H9 (cell line): ENCODE results near the gene KLHL2. TPM values are rescaled to one million over a fixed set of nuclear protein-coding genes. Genes with fewer than 3 reads are reported as not detected.
"Not testable (repeated sequence)": the region's sequence is repeated elsewhere in the genome, so short reads cannot be mapped to it uniquely, and the experiment has no call there.

Experiments used
- DNase-seq: peaks from one replicate; pipeline ENCODE4 v3.0.0-alpha.2; 2017
- H2AFZ ChIP-seq: one replicate; pipeline ENCODE4 v1.6.1; 2013; ENCODE audit warnings: mild to moderate bottlenecking, low read length, control low read depth, moderate library complexity
- H2AK5ac ChIP-seq: 2 replicates; pipeline ENCODE4 v1.6.1; 2013; ENCODE audit warnings: low read length, control low read depth, mixed read lengths; ENCODE audit not compliant: insufficient read length
- H2BK120ac ChIP-seq: one replicate; pipeline ENCODE4 v1.6.1; 2013; ENCODE audit warnings: low read depth, mild to moderate bottlenecking, low read length, control low read depth, inconsistent platforms; ENCODE audit not compliant: poor library complexity, severe bottlenecking
- H2BK12ac ChIP-seq: 2 replicates; pipeline ENCODE4 v1.6.1; 2013; ENCODE audit warnings: low read length, control low read depth, mixed read lengths, low read depth; ENCODE audit not compliant: insufficient read length
- H2BK15ac ChIP-seq: 2 replicates; pipeline ENCODE4 v1.6.1; 2013; ENCODE audit warnings: low read depth, low read length, control low read depth
- H2BK20ac ChIP-seq: one replicate; pipeline ENCODE4 v1.6.1; 2013; ENCODE audit warnings: low read depth, mild to moderate bottlenecking, low read length, control low read depth, inconsistent platforms; ENCODE audit not compliant: poor library complexity, severe bottlenecking
- H2BK5ac ChIP-seq: 2 replicates; pipeline ENCODE4 v1.6.1; 2013; ENCODE audit warnings: low read length, control low read depth, mixed read lengths; ENCODE audit not compliant: insufficient read length
- H3K14ac ChIP-seq: 2 replicates; pipeline ENCODE4 v1.6.1; 2013; ENCODE audit warnings: low read length, control low read depth; ENCODE audit not compliant: insufficient read depth
- H3K18ac ChIP-seq: 2 replicates; pipeline ENCODE4 v1.6.1; 2013; ENCODE audit warnings: low read depth, mild to moderate bottlenecking, mixed read lengths, low read length, control low read depth; ENCODE audit not compliant: insufficient read length
- H3K23ac ChIP-seq: 2 replicates; pipeline ENCODE4 v1.6.1; 2013; ENCODE audit warnings: low read length, control low read depth, mixed read lengths, low read depth; ENCODE audit not compliant: insufficient read length
- H3K23me2 ChIP-seq: 2 replicates; pipeline ENCODE4 v1.6.1; 2013; ENCODE audit warnings: low read depth, mild to moderate bottlenecking, mixed read lengths, low read length, control low read depth; ENCODE audit not compliant: insufficient read length, poor library complexity, severe bottlenecking
- H3K27ac ChIP-seq: 2 replicates; pipeline ENCODE4 v1.5.1; 2013; ENCODE audit warnings: low read length, control low read depth, mixed read lengths, low read depth; ENCODE audit not compliant: insufficient read length
- H3K27me3 ChIP-seq: 2 replicates; pipeline ENCODE4 v1.6.1; 2013; ENCODE audit warnings: low read length, control low read depth, inconsistent platforms; ENCODE audit not compliant: insufficient read depth
- H3K4ac ChIP-seq: 2 replicates; pipeline ENCODE4 v1.6.1; 2013; ENCODE audit warnings: low read depth, mild to moderate bottlenecking, control low read depth, inconsistent platforms, low read length, moderate library complexity
- H3K4me1 ChIP-seq: 2 replicates; pipeline ENCODE4 v1.6.1; 2013; ENCODE audit warnings: low read length, control low read depth, inconsistent platforms; ENCODE audit not compliant: insufficient read depth
- H3K4me2 ChIP-seq: 2 replicates; pipeline ENCODE4 v1.6.1; 2013; ENCODE audit warnings: low read length, control low read depth, mixed read lengths; ENCODE audit not compliant: insufficient read length, insufficient read depth
- H3K56ac ChIP-seq: 2 replicates; pipeline ENCODE4 v1.6.1; 2013; ENCODE audit warnings: low read depth, mild to moderate bottlenecking, mixed read lengths, low read length, control low read depth; ENCODE audit not compliant: insufficient read length
- H3K79me1 ChIP-seq: 2 replicates; pipeline ENCODE4 v1.6.1; 2013; ENCODE audit warnings: low read depth, mild to moderate bottlenecking, moderate library complexity, low read length, control low read depth, inconsistent platforms; ENCODE audit not compliant: insufficient read depth, poor library complexity, severe bottlenecking
- H3K79me2 ChIP-seq: 2 replicates; pipeline ENCODE4 v1.6.1; 2013; ENCODE audit warnings: low read length, control low read depth, inconsistent platforms; ENCODE audit not compliant: insufficient read depth
- H3K9ac ChIP-seq: 2 replicates; pipeline ENCODE4 v1.6.1; 2013; ENCODE audit warnings: low read length, control low read depth, mixed read lengths; ENCODE audit not compliant: insufficient read length; ENCODE audit errors: extremely low read depth
- H3K9me3 ChIP-seq: one replicate; pipeline ENCODE4 v1.6.1; 2013; ENCODE audit warnings: low read depth, low read length, inconsistent platforms; ENCODE audit not compliant: control insufficient read depth
- H3T11ph ChIP-seq: one replicate; pipeline ENCODE4 v1.6.1; 2013; ENCODE audit warnings: mild to moderate bottlenecking, low read length, control low read depth, inconsistent platforms
- H4K20me1 ChIP-seq: one replicate; pipeline ENCODE4 v1.6.1; 2013; ENCODE audit not compliant: control insufficient read depth, insufficient read length, insufficient read depth
- H4K5ac ChIP-seq: 2 replicates; pipeline ENCODE4 v1.6.1; 2013; ENCODE audit warnings: low read depth, mild to moderate bottlenecking, mixed read lengths, low read length, control low read depth; ENCODE audit not compliant: insufficient read length
- H4K8ac ChIP-seq: replicated peaks from 2 replicates; pipeline ENCODE4 v1.6.1; 2013; ENCODE audit warnings: low read length, control low read depth, mixed read lengths, low read depth; ENCODE audit not compliant: insufficient read length
- H4K91ac ChIP-seq: 2 replicates; pipeline ENCODE4 v1.6.1; 2013; ENCODE audit warnings: low read depth, mild to moderate bottlenecking, moderate library complexity, mixed read lengths, low read length, control low read depth; ENCODE audit not compliant: insufficient read length
- H3K27ac Mint-ChIP-seq, 3 experiments: 2 replicates in 2 of 3; 3 replicates in 1 of 3; pipeline ENCODE4 v1.8.0; 2020 to 2021; ENCODE audit warnings: mixed read lengths in 3 of 3, mild to moderate bottlenecking in 1 of 3, moderate library complexity in 1 of 3
- H3K27me3 Mint-ChIP-seq: 2 replicates; pipeline ENCODE4 v1.8.0; 2021; ENCODE audit warnings: low read depth, mild to moderate bottlenecking, moderate library complexity, mixed read lengths
- H3K36me3 Mint-ChIP-seq, 3 experiments: 2 replicates in 2 of 3; 3 replicates in 1 of 3; pipeline ENCODE4 v1.8.0; 2020 to 2021; ENCODE audit warnings: low read depth in 3 of 3, mixed read lengths in 3 of 3; ENCODE audit not compliant: insufficient read depth in 1 of 3
- H3K4me1 Mint-ChIP-seq, 2 experiments: 2 replicates each; pipeline ENCODE4 v1.8.0; 2020; ENCODE audit warnings: mixed read lengths in 2 of 2
- H3K4me3 Mint-ChIP-seq, 2 experiments: 2 replicates in 1 of 2; 3 replicates in 1 of 2; pipeline ENCODE4 v1.8.0; 2020 to 2021; ENCODE audit warnings: mild to moderate bottlenecking in 2 of 2, mixed read lengths in 2 of 2, moderate library complexity in 1 of 2
- H3K9me3 Mint-ChIP-seq, 2 experiments: 2 replicates in 1 of 2; 3 replicates in 1 of 2; pipeline ENCODE4 v1.8.0; 2020; ENCODE audit warnings: mild to moderate bottlenecking in 2 of 2, mixed read lengths in 2 of 2, moderate library complexity in 1 of 2
- WGBS: extraction: QIAGEN DNeasy Blood & Tissue Kit; methylation state at CpG from one replicate; pipeline ENCODE4 v1.1.7; 2013; ENCODE audit warnings: missing lambda C conversion rate, low lambda C conversion rate, mixed read lengths; ENCODE audit not compliant: insufficient read length; ENCODE audit errors: extremely low coverage; 5-methylcytosine and 5-hydroxymethylcytosine counted together
- total RNA-seq: library from RNA; stranded (reverse); gene quantifications from 2 replicates; pipeline ENCODE4 v1.2.1, GENCODE V29; 2021
- TF ChIP-seq, protein P1 (sequence below): fragments of 200-600 bp; sonication (generic); conservative IDR thresholded peaks from 3 replicates; pipeline ENCODE4 v1.8.0; 2021; ENCODE audit warnings: antibody characterized with exemption, mild to moderate bottlenecking

KLHL2 gene
- total RNA-seq, 1 experiment from 2014 or later, result 14.3 TPM

DNA sequence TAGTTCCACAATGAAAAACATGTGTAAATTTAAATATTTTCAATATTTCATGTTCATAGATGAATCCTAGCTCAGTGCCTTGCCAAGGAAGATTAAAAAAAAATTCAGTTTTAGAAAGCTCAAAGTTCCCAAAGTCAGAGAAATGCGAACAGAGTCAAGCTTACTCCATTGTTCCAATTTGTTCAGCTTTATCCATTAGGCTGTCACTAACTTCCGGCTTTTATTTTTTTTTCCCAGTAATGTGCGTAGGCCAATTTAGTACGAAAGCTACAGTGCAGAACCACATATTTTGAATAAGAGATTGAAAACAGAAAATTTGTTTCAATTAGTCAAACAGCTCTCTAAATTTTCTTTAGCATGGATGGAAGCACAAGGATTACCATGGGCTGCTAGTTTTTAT is 23.1 kb upstream of the KLHL2 start:
- H4K20me1 ChIP-seq, result no peaks in the 10 kb centered on the region
- no peak overlapping the region for H3K4me3 Mint-ChIP-seq
- H4K8ac ChIP-seq, result no peak overlapping the region
- no peaks in the 10 kb centered on the region for H3K9me3 ChIP-seq
- H3K18ac ChIP-seq, result no peak overlapping the region
- no peak overlapping the region for H2BK15ac ChIP-seq
- no peak overlapping the region for H3K9ac ChIP-seq
- H3K4me2 ChIP-seq, result no peak overlapping the region
- peaks cover 0 to 1% of the 10 kb centered on the region in 2 experiments; a peak in 1 of 5 replicates for H3K9me3 Mint-ChIP-seq
- H3K4me1 Mint-ChIP-seq, result no peaks in the 10 kb centered on the region; a peak in 1 of 4 replicates
- H3K27ac ChIP-seq, result no peak overlapping the region
- H3K23ac ChIP-seq, result no peak overlapping the region
- no peak overlapping the region for H2BK20ac ChIP-seq
- no peak overlapping the region for H3K4ac ChIP-seq
- TF ChIP-seq, protein P1, sequence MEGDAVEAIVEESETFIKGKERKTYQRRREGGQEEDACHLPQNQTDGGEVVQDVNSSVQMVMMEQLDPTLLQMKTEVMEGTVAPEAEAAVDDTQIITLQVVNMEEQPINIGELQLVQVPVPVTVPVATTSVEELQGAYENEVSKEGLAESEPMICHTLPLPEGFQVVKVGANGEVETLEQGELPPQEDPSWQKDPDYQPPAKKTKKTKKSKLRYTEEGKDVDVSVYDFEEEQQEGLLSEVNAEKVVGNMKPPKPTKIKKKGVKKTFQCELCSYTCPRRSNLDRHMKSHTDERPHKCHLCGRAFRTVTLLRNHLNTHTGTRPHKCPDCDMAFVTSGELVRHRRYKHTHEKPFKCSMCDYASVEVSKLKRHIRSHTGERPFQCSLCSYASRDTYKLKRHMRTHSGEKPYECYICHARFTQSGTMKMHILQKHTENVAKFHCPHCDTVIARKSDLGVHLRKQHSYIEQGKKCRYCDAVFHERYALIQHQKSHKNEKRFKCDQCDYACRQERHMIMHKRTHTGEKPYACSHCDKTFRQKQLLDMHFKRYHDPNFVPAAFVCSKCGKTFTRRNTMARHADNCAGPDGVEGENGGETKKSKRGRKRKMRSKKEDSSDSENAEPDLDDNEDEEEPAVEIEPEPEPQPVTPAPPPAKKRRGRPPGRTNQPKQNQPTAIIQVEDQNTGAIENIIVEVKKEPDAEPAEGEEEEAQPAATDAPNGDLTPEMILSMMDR, result no peak
- H3K56ac ChIP-seq, result no peak overlapping the region
- no peaks in the 10 kb centered on the region for H3K36me3 Mint-ChIP-seq
- WGBS, result no CpG with 5 or more reads among the region's 4 CpGs
- no peak overlapping the region for H2BK120ac ChIP-seq
- no peak overlapping the region for H2AK5ac ChIP-seq
- no peak overlapping the region for H2BK5ac ChIP-seq
- no peak overlapping the region for H4K91ac ChIP-seq
- H2AFZ ChIP-seq, result no peak overlapping the region
- H3K27me3 ChIP-seq, result no peaks in the 10 kb centered on the region
- no peak overlapping the region for H3T11ph ChIP-seq
- DNase-seq, result no peak
- no peak overlapping the region for H3K27ac Mint-ChIP-seq
- no peak overlapping the region for H2BK12ac ChIP-seq
- no peak overlapping the region for H4K5ac ChIP-seq
- H3K4me1 ChIP-seq, result no peaks in the 10 kb centered on the region
- no peaks in the 10 kb centered on the region for H3K23me2 ChIP-seq
- no peak overlapping the region for H3K14ac ChIP-seq
- no peaks in the 10 kb centered on the region for H3K79me2 ChIP-seq
- no peaks in the 10 kb centered on the region for H3K27me3 Mint-ChIP-seq
- H3K79me1 ChIP-seq, result no peaks in the 10 kb centered on the region

- not testable (repeated sequence) for H2BK120ac ChIP-seq, H3K9ac ChIP-seq, H2BK5ac ChIP-seq, H3K4ac ChIP-seq, H3K23ac ChIP-seq, H4K91ac ChIP-seq, H2AFZ ChIP-seq, H3K36me3 Mint-ChIP-seq, H3K79me1 ChIP-seq, H3K23me2 ChIP-seq, H3K18ac ChIP-seq, H2BK20ac ChIP-seq, H3K27ac ChIP-seq, H3K56ac ChIP-seq, H3K27me3 ChIP-seq, H3K4me1 ChIP-seq, H3K14ac ChIP-seq, H4K8ac ChIP-seq, H2BK12ac ChIP-seq, H4K20me1 ChIP-seq, H3K27me3 Mint-ChIP-seq, H2BK15ac ChIP-seq, H3K4me1 Mint-ChIP-seq, H3K9me3 Mint-ChIP-seq, H3T11ph ChIP-seq, DNase-seq, H3K9me3 ChIP-seq, H3K79me2 ChIP-seq, H3K4me3 Mint-ChIP-seq, H3K27ac Mint-ChIP-seq, H3K4me2 ChIP-seq, H2AK5ac ChIP-seq, H4K5ac ChIP-seq
- WGBS, result no CpG with 5 or more reads among the region's 10 CpGs
Observed at GRCh38 chr4:165184998-165185397, 22.4 kb upstream of the KLHL2 start.
